T-helper 22 cell (primary cell): ENCODE measurements around the gene SMC5.
"Not testable (repeated sequence)": the region's sequence is repeated elsewhere in the genome, so short reads cannot be mapped to it uniquely, and the experiment has no call there.

Experiments
- DNase-seq: peaks from one replicate; pipeline ENCODE4 v3.0.0-alpha.2; 2020; ENCODE audit warnings: low read depth

The SMC5 gene

GRCh38 chr9:70363760-70364159, 105.0 kb downstream of the SMC5 start:
- no peak for DNase-seq

- no peak for DNase-seq
Measured at GRCh38 chr9:70367305-70367930, 108.6 kb downstream of the SMC5 start.

- DNase-seq: no peak
Measured at GRCh38 chr9:70374962-70375618, 116.3 kb downstream of the SMC5 start.

- DNase-seq: no peak
Measured at GRCh38 chr9:70382046-70382708, 123.4 kb downstream of the SMC5 start.

- no peak for DNase-seq
Measured at GRCh38 chr9:70382709-70383605, 124.2 kb downstream of the SMC5 start.

GRCh38 chr9:70385426-70385825, 126.6 kb downstream of the SMC5 start:
- DNase-seq: no peak

GRCh38 chr9:70387663-70388062, 128.9 kb downstream of the SMC5 start:
- no peak for DNase-seq

- DNase-seq: no peak
Measured at GRCh38 chr9:70389188-70389587, 130.4 kb downstream of the SMC5 start.

- no peak for DNase-seq
Measured at GRCh38 chr9:70389621-70390266, 131.0 kb downstream of the SMC5 start.

- DNase-seq: no peak
Measured at GRCh38 chr9:70390933-70391341, 132.2 kb downstream of the SMC5 start.

- no peak for DNase-seq
Measured at GRCh38 chr9:70392189-70392588, 133.4 kb downstream of the SMC5 start.

- DNase-seq: no peak
Measured at GRCh38 chr9:70392850-70393249, 134.1 kb downstream of the SMC5 start.

GRCh38 chr9:70395652-70396051, 136.9 kb downstream of the SMC5 start:
- no peak for DNase-seq

GRCh38 chr9:70398145-70398556, 139.4 kb downstream of the SMC5 start:
- no peak for DNase-seq

GRCh38 chr9:70399141-70399540, 140.4 kb downstream of the SMC5 start:
- DNase-seq: no peak

- DNase-seq: no peak
Measured at GRCh38 chr9:70400107-70400892, 141.5 kb downstream of the SMC5 start.

- not testable (repeated sequence) for DNase-seq
Measured at GRCh38 chr9:70401241-70401640, 142.5 kb downstream of the SMC5 start.

GRCh38 chr9:70402213-70402612, 143.4 kb downstream of the SMC5 start:
- no peak for DNase-seq

- DNase-seq: no peak
Measured at GRCh38 chr9:70403166-70403565, 144.4 kb downstream of the SMC5 start.

- no peak for DNase-seq
Measured at GRCh38 chr9:70403618-70404025, 144.8 kb downstream of the SMC5 start.

GRCh38 chr9:70404261-70404660, 145.5 kb downstream of the SMC5 start:
- DNase-seq: no peak
